ENCODE data around the gene MLEC.

DNA sequence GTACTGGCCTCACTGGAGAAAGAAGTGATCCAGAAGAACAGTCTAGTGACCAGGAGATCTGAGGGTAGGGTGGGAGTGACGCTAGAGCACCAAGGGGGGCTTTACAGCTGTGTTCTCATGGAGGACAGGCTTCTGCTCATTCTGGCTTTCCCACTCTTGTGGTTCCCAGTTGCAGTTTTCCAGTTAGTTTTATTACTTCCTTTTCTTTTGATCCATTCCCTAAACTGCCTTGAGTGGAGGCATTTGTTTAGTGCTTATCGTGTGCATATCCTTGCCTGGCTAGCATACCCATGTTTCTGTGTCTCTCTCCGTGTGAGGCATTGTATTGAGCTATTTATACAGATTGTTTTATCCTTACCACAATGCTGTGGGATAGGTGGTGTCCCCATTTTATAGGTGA is 4.0 kb downstream of the MLEC start:
- no peak for TF ChIP-seq FOXP2 (optimal IDR thresholded peaks at IDR 0.05; ENCODE audit: borderline replicate concordance, extremely low read depth, extremely low read length, insufficient read depth)
- TF ChIP-seq TAF1 (IDR thresholded peaks at IDR 0.05; ENCODE audit: borderline replicate concordance, insufficient read depth, low read length), result no peak
- TF ChIP-seq POLR2AphosphoS5 (IDR thresholded peaks at IDR 0.05; ENCODE audit: low read depth, low read length), result no peak
